Measurements from ENCODE around the gene FXYD4. TPM values are rescaled to one million over a fixed set of nuclear protein-coding genes. Genes with fewer than 3 reads are reported as not detected.

The FXYD4 gene
- polyA plus RNA-seq, 1 donor (not counting 4 experiments of a cell fraction or from before 2014, with no cell fraction given): not detected

- no peak for FAIRE-seq
- H3K27me3 ChIP-seq (ENCODE audit: control insufficient read depth, extremely low read depth, insufficient read depth, low read length): no peaks in the 10 kb centered on the region
- no peaks in the 10 kb centered on the region for H3K79me2 ChIP-seq (ENCODE audit: control insufficient read depth, insufficient read depth, low read length)
Measured at GRCh38 chr10:43373461-43373860, 2.0 kb downstream of the FXYD4 start.

GRCh38 chr10:43374194-43374593 lies 2.8 kb downstream of the FXYD4 start:
- H3K4me2 ChIP-seq (ENCODE audit: control insufficient read depth, extremely low read depth, insufficient read depth, low read depth, low read length): no peak overlapping the region
- H3K79me2 ChIP-seq (ENCODE audit: control insufficient read depth, insufficient read depth, low read length): no peaks in the 10 kb centered on the region
- no peak overlapping the region for H3K4me3 ChIP-seq (ENCODE audit: control insufficient read depth in 2 of 3, extremely low read depth in 1 of 3, insufficient read depth in 2 of 3, low read depth in 1 of 3, low read length in 3 of 3)
- no peaks in the 10 kb centered on the region for H4K20me1 ChIP-seq (ENCODE audit: control insufficient read depth, extremely low read depth, insufficient read depth, low read length)
- TF ChIP-seq CTCF (optimal IDR thresholded peaks at IDR 0.05 in 1 of 3, IDR thresholded peaks at IDR 0.05 in 1 of 3, conservative IDR thresholded peaks at IDR 0.05 in 1 of 3; ENCODE audit: extremely low read depth in 1 of 3, insufficient read depth in 2 of 3, low read length in 3 of 3): no peak
- TF ChIP-seq EZH2 (IDR thresholded peaks at IDR 0.05; ENCODE audit: low read length): no peak
- H2AFZ ChIP-seq (ENCODE audit: control insufficient read depth, low read length): no peak overlapping the region
- no peaks in the 10 kb centered on the region for H3K9me1 ChIP-seq (ENCODE audit: control insufficient read depth, extremely low read depth, insufficient read depth, low read length)
- FAIRE-seq (no peak), DNase-seq (ENCODE audit: low read depth, low spot score) (no peak)
- no peak overlapping the region for H3K27ac ChIP-seq (ENCODE audit: control insufficient read depth, insufficient read depth, low read length)
- no peaks in the 10 kb centered on the region for H3K27me3 ChIP-seq (ENCODE audit: control insufficient read depth, extremely low read depth, insufficient read depth, low read length)
- no peak overlapping the region for H3K9ac ChIP-seq (ENCODE audit: control insufficient read depth, extremely low read depth, insufficient read depth, low read length)
- dilution Hi-C loops (cut with MboI; ENCODE audit: extremely low pct_ligation_motif_present, low sequenced_read_pairs): no loop called here
- H3K4me1 ChIP-seq (ENCODE audit: control insufficient read depth, extremely low read depth, insufficient read depth, low read length): no peaks in the 10 kb centered on the region
- no peaks in the 10 kb centered on the region for H3K9me3 ChIP-seq (ENCODE audit: control insufficient read depth, low read depth, low read length)
- H3K36me3 ChIP-seq (ENCODE audit: control insufficient read depth in 2 of 2, extremely low read depth in 1 of 2, insufficient read depth in 2 of 2, low read length in 2 of 2): no peaks in the 10 kb centered on the region

More at GRCh38 chr10:43373461-43373860, 2.0 kb downstream of the FXYD4 start:
- no peaks in the 10 kb centered on the region for H3K4me1 ChIP-seq (ENCODE audit: control insufficient read depth, extremely low read depth, insufficient read depth, low read length)
- no peak overlapping the region for H3K27ac ChIP-seq (ENCODE audit: control insufficient read depth, insufficient read depth, low read length)
- H3K36me3 ChIP-seq (ENCODE audit: control insufficient read depth in 2 of 2, extremely low read depth in 1 of 2, insufficient read depth in 2 of 2, low read length in 2 of 2): no peaks in the 10 kb centered on the region
- H3K4me2 ChIP-seq (ENCODE audit: control insufficient read depth, extremely low read depth, insufficient read depth, low read depth, low read length): no peak overlapping the region
- H3K4me3 ChIP-seq (ENCODE audit: control insufficient read depth in 2 of 3, extremely low read depth in 1 of 3, insufficient read depth in 2 of 3, low read depth in 1 of 3, low read length in 3 of 3): no peak overlapping the region
- TF ChIP-seq CTCF (optimal IDR thresholded peaks at IDR 0.05 in 1 of 3, IDR thresholded peaks at IDR 0.05 in 1 of 3, conservative IDR thresholded peaks at IDR 0.05 in 1 of 3; ENCODE audit: extremely low read depth in 1 of 3, insufficient read depth in 2 of 3, low read length in 3 of 3) (no peak), EZH2 (IDR thresholded peaks at IDR 0.05; ENCODE audit: low read length) (no peak)
- H3K9ac ChIP-seq (ENCODE audit: control insufficient read depth, extremely low read depth, insufficient read depth, low read length): no peak overlapping the region
- H2AFZ ChIP-seq (ENCODE audit: control insufficient read depth, low read length): no peak overlapping the region
- DNase-seq (ENCODE audit: low read depth, low spot score): no peak
- no peaks in the 10 kb centered on the region for H3K9me3 ChIP-seq (ENCODE audit: control insufficient read depth, low read depth, low read length)
- dilution Hi-C loops (cut with MboI; ENCODE audit: extremely low pct_ligation_motif_present, low sequenced_read_pairs): no loop called here
- no peaks in the 10 kb centered on the region for H4K20me1 ChIP-seq (ENCODE audit: control insufficient read depth, extremely low read depth, insufficient read depth, low read length)
- no peaks in the 10 kb centered on the region for H3K9me1 ChIP-seq (ENCODE audit: control insufficient read depth, extremely low read depth, insufficient read depth, low read length)
